Erythroblast (primary cell): ENCODE results near the gene DPP9.
A peak's percentile ranks its signal among the peaks of the same experiment; 100 is the strongest.

Experiments used
- DNase-seq, 2 experiments: peaks; one replicate each; lab custom pipeline; 2025; lab: John Stamatoyannopoulos, UW
- GATA1 ChIP-seq: IDR thresholded peaks from 2 replicates; pipeline ENCODE4 v1.6.1; 2011; ENCODE audit warnings: low read depth, mild to moderate bottlenecking, control low read depth, low read length, moderate library complexity
- POLR2A ChIP-seq: IDR thresholded peaks from 2 replicates; pipeline ENCODE4 v1.6.1; 2011; ENCODE audit warnings: mild to moderate bottlenecking, low read length

Gene DPP9

DNA sequence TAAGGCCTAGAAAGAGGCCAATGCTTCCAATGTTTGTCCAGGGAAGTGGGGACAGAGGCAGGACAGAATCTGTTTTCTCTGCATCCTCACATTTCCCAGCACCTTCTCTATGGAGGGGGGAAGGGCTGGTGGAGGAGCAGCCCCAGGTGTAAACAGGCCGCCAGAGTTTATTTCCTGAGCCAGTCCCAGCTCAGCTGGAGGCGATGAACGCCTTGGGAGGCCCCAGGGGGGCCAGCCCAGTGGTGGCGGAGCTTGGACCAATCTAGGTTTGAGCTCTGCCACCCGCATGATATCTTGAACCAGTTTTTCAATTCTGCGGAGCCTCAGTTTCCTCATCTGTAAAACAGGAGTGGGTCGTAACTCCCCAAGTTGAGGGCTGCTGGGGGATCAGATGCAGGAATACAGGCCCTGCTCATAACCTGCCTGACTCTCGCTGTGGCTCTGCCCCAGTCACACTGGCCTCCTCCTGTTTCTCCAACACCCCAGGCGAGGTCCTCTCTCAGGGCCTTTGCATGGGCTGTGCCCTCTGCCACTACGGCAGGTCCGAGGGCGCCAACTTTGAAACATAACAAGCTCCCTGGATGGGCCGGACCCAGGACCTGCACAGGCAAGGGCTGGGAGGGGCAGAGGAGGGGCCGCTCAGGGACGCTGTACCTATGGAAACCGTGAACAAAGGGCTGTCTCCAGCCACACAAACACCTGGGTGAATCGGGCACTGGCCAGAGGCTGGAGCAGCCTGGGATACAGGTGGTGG is 83.2 kb downstream of the DPP9 start:
- DNase-seq, result no peak
- TF ChIP-seq POLR2A, result no peak
- no peak for TF ChIP-seq GATA1

DNA sequence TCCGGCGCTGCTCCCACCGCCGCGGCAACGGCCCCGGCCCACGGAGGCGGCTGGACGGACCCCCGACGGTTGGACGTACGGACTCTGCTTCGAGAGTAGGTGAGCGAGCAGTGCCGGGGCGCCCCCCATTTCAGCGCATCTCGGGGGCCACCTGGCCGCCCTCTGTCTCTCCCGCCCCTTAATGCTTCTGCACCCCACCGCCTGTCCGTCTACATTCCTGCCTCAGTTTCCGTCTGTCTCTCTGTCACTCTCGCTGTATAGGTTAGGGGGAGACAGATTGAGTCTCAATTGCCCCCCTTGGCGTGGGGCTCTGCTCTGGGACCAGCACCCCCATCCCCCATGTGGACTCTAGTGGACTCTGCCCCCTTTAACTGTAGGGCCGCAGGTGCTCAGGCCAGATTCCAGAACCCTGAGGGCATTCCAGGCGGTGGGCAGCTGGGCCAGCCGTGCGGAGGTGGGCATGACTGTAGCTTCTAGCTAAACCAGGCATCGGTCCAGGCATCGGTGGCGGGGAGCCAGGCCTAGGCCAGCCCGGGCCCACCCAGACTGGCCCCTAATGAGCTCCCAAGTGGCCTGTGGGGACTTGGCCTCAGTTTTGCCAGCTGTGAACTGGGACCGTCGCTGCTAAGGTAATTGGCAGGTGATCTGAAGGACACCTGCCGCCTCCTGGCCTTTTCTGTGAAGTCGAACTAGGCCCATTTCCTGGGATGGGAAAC is 84.0 kb downstream of the DPP9 start:
- TF ChIP-seq POLR2A (no peak), GATA1 (no peak)
- DNase-seq, result peak in 1 of 2 experiments; percentile 48

- TF ChIP-seq POLR2A, result peak; percentile 28
- no peak for TF ChIP-seq GATA1
- DNase-seq, result peak; percentile 97 to 99
Measured at GRCh38 chr19:4638828-4639530, 84.7 kb downstream of the DPP9 start, which contains the start of gene TNFAIP8L1. Gene TNFAIP8L1, plus strand, starts transcription at chr19:4639516. Its CDS starts 12,354 bp downstream, at chr19:4651870.

GRCh38 chr19:4638317-4638716 is 85.3 kb downstream of the DPP9 start:
- TF ChIP-seq GATA1 (no peak), POLR2A (no peak)
- DNase-seq, result no peak

DNA sequence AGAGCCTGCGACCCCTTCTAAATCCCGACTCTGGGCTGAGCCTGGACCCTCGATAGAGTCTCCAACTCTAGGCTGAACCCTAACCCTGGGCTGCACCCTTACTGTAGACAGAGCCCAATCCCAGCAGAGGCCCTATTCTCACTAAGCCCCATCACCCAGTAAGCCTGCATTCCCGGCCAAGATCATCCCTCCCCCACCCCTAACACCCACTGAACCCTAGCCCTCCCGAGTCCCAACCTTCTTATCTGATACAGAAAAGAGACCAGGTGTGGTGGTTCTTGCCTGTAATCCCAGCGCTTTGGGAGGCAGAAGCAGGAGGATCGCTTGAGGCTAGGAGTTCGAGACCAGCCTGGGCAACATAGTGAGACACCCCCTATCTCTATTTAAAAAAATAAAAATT is 86.9 kb downstream of the DPP9 start:
- no peak for DNase-seq
- TF ChIP-seq POLR2A, result no peak
- TF ChIP-seq GATA1, result no peak

DNA sequence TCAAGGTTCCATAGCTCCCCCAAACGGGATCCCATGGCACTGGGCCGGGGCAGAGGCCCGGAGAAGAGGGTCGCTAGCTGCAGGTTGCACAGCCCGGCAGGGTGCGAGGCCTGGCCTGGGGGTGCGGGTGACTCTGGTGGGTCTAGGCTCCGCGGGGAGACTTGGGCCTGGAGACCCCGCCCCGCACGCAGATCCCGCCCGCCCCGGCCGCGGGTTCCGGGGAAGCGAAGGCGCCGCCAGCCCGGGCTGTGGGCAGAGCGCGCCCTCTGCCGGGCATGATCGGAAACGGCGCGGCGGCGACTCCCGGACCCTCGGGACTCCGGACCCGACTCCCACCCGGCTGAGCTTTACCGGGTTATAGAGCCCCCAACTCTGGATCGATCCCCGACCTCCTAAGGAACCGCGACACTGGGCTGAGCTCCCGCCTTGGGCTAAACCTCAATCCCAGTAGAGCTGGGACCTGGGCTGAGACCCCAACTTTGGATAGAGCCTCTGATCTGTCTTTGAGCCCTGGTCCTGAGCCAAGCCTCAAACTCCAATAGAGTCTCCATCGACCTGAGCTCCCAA is 87.4 kb downstream of the DPP9 start:
- no peak for TF ChIP-seq GATA1
- no peak for TF ChIP-seq POLR2A
- DNase-seq, result peak; percentile 68 to 79

- TF ChIP-seq POLR2A, result no peak
- TF ChIP-seq GATA1, result no peak
- no peak for DNase-seq
Measured at GRCh38 chr19:4635754-4636116, 87.9 kb downstream of the DPP9 start.

DNA sequence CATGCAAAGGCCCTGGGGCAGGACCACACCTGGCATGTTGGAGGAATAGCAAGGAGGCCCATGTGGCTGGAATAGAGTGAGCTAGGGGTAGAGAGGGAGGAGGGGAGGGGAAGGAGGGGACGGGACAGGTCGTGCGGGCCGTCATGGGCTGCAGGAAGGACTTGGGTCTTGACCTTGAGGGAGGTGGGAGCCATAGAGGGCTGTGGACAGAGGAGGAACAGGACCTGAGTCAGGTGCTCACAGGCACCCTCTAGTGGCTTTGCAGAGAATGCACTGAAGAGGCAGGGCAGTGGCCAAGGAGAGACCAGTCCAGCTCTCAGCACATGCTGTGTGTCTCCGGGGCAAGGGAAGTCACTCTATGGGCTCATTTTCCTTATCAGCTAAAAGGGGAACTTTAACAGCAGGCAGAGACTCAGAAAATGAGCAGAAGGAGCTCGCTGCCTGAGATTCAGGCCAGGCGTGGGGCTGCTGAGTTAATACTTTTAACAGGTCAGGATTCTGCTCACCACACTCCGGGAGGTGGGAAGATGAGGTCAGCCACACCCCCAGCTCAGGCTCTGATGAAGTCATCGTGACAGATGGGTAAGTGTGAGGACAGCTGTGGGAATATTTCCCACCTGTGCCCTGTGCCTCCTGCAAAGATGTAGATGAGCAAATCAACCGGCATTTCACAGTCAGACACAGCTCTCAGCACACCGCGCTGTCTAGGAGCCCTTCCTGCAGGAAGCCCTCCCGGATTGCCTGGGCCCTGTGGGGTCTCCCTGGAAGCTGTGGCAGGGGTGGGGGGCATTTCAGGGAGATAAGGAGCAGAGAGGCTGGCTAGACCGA is 90.3 kb downstream of the DPP9 start:
- no peak for TF ChIP-seq GATA1
- no peak for TF ChIP-seq POLR2A
- DNase-seq, result peak; percentile 74 to 79
